ENCODE measurements around the gene KLHDC7A.

Gene KLHDC7A

GRCh38 chr1:18505666-18506065, 24.9 kb downstream of the KLHDC7A start:
- Histone ChIP-seq H3K36me3 (no peaks in the 10 kb centered on the region), H3K27ac (no peak overlapping the region), H3K4me3 (ENCODE audit: low read depth, low read length) (no peak overlapping the region), H3K9me3 (ENCODE audit: severe bottlenecking) (no peaks in the 10 kb centered on the region), H3K27me3 (ENCODE audit: insufficient read depth, low read depth, severe bottlenecking) (no peaks in the 10 kb centered on the region)
- DNase-seq: no peak
- no peak for TF ChIP-seq CTCF (IDR thresholded peaks at IDR 0.05; ENCODE audit: low read depth, low read length)

- Histone ChIP-seq H3K36me3 (no peaks in the 10 kb centered on the region), H3K27ac (no peak overlapping the region), H3K27me3 (ENCODE audit: insufficient read depth, low read depth, severe bottlenecking) (no peaks in the 10 kb centered on the region), H3K9me3 (ENCODE audit: severe bottlenecking) (no peaks in the 10 kb centered on the region), H3K4me3 (ENCODE audit: low read depth, low read length) (no peak overlapping the region)
- DNase-seq: no peak
- TF ChIP-seq CTCF (IDR thresholded peaks at IDR 0.05; ENCODE audit: low read depth, low read length): no peak
Measured at GRCh38 chr1:18508084-18508483, 27.4 kb downstream of the KLHDC7A start.

GRCh38 chr1:18511149-18511873, 30.6 kb downstream of the KLHDC7A start:
- TF ChIP-seq CTCF (IDR thresholded peaks at IDR 0.05; ENCODE audit: low read depth, low read length): peak; percentile 52
- no peak for DNase-seq
- Histone ChIP-seq H3K27me3 (ENCODE audit: insufficient read depth, low read depth, severe bottlenecking) (no peaks in the 10 kb centered on the region), H3K4me3 (ENCODE audit: low read depth, low read length) (no peak overlapping the region), H3K36me3 (no peaks in the 10 kb centered on the region), H3K9me3 (ENCODE audit: severe bottlenecking) (peaks cover 6% of the 10 kb centered on the region), H3K27ac (no peak overlapping the region)

GRCh38 chr1:18511874-18512150, 31.1 kb downstream of the KLHDC7A start:
- TF ChIP-seq CTCF (IDR thresholded peaks at IDR 0.05; ENCODE audit: low read depth, low read length): no peak
- no peaks in the 10 kb centered on the region for H3K36me3 ChIP-seq
- no peak overlapping the region for H3K27ac ChIP-seq
- H3K27me3 ChIP-seq (ENCODE audit: insufficient read depth, low read depth, severe bottlenecking): no peaks in the 10 kb centered on the region
- H3K4me3 ChIP-seq (ENCODE audit: low read depth, low read length): no peak overlapping the region
- H3K9me3 ChIP-seq (ENCODE audit: severe bottlenecking): peaks cover 10% of the 10 kb centered on the region
- DNase-seq: no peak

GRCh38 chr1:18512883-18513282, 32.2 kb downstream of the KLHDC7A start:
- DNase-seq: no peak

More at GRCh38 chr1:18512883-18513282, 32.2 kb downstream of the KLHDC7A start:
- TF ChIP-seq CTCF (IDR thresholded peaks at IDR 0.05; ENCODE audit: low read depth, low read length): no peak
- no peaks in the 10 kb centered on the region for H3K36me3 ChIP-seq
- no peaks in the 10 kb centered on the region for H3K27me3 ChIP-seq (ENCODE audit: insufficient read depth, low read depth, severe bottlenecking)
- H3K27ac ChIP-seq: no peak overlapping the region
- H3K4me3 ChIP-seq (ENCODE audit: low read depth, low read length): no peak overlapping the region
- H3K9me3 ChIP-seq (ENCODE audit: severe bottlenecking): peaks cover 10% of the 10 kb centered on the region
